OCI-LY1 (cell line): ENCODE results near the gene MAP1A.

Source experiments
- H2AFZ ChIP-seq: fragments of 200-600 bp; sonication (generic), shearing (Covaris generic); 2 replicates; pipeline ENCODE4 v1.6.0; 2014; ENCODE audit warnings: antibody characterized with exemption, mild to moderate bottlenecking, low read length
- H3F3A ChIP-seq: fragments of 200-600 bp; sonication (generic), shearing (Covaris generic); 2 replicates; pipeline ENCODE4 v1.6.0; 2014; ENCODE audit warnings: mild to moderate bottlenecking, antibody characterized with exemption, low read length, moderate library complexity; ENCODE audit not compliant: insufficient read depth
- H3K27ac ChIP-seq: fragments of 200-600 bp; sonication (generic); 2 replicates; pipeline ENCODE4 v1.5.1; 2014; ENCODE audit warnings: low read length, mixed run types, mild to moderate bottlenecking, low read depth; ENCODE audit not compliant: poor library complexity, severe bottlenecking
- H3K27me3 ChIP-seq: fragments of 200-600 bp; sonication (generic); 2 replicates; pipeline ENCODE4 v1.6.0; 2014; ENCODE audit warnings: antibody characterized with exemption, mild to moderate bottlenecking, low read length, moderate library complexity; ENCODE audit not compliant: insufficient read depth
- H3K36me3 ChIP-seq: fragments of 200-600 bp; sonication (generic); 2 replicates; pipeline ENCODE4 v1.6.1; 2014; ENCODE audit warnings: mild to moderate bottlenecking, antibody characterized with exemption, low read length, moderate library complexity, mixed read lengths; ENCODE audit not compliant: insufficient read depth
- H3K4me1 ChIP-seq: fragments of 200-600 bp; sonication (generic); 2 replicates; pipeline ENCODE4 v1.5.1; 2014; ENCODE audit warnings: mild to moderate bottlenecking, low read length, moderate library complexity; ENCODE audit not compliant: insufficient read depth, severe bottlenecking
- H3K4me2 ChIP-seq: fragments of 200-600 bp; sonication (generic), shearing (Covaris generic); 2 replicates; pipeline ENCODE4 v1.6.1; 2014; ENCODE audit warnings: low read length
- H3K4me3 ChIP-seq: fragments of 200-600 bp; sonication (generic); 2 replicates; pipeline ENCODE4 v1.5.1; 2014; ENCODE audit warnings: low read length, low read depth, mild to moderate bottlenecking, mixed read lengths; ENCODE audit not compliant: poor library complexity, severe bottlenecking
- H3K79me2 ChIP-seq: fragments of 200-600 bp; shearing (Covaris generic); 2 replicates; pipeline ENCODE4 v1.6.1; 2016; ENCODE audit warnings: mixed run types, low read length, mixed read lengths; ENCODE audit not compliant: insufficient read depth
- H3K9ac ChIP-seq: fragments of 200-600 bp; sonication (generic), shearing (Covaris generic); 2 replicates; pipeline ENCODE4 v1.6.1; 2014; ENCODE audit warnings: mild to moderate bottlenecking, low read length, mixed read lengths
- H3K9me2 ChIP-seq: fragments of 200-600 bp; sonication (generic), shearing (Covaris generic); 2 replicates; pipeline ENCODE4 v1.6.1; 2014; ENCODE audit warnings: low read depth, mild to moderate bottlenecking, low read length, mixed read lengths
- H3K9me3 ChIP-seq: fragments of 200-600 bp; shearing (Covaris generic); 2 replicates; pipeline ENCODE4 v1.6.1; 2014; ENCODE audit warnings: low read length, mixed read lengths
- H4K20me1 ChIP-seq: fragments of 200-600 bp; sonication (generic), shearing (Covaris generic); 2 replicates; pipeline ENCODE4 v1.6.0; 2016; ENCODE audit warnings: mild to moderate bottlenecking, low read length; ENCODE audit not compliant: insufficient read depth
- EZH2 ChIP-seq: fragments of 200-600 bp; sonication (generic), shearing (Covaris generic); IDR thresholded peaks from 2 replicates; pipeline ENCODE4 v1.8.0; 2017; ENCODE audit warnings: borderline replicate concordance, mixed run types, mild to moderate bottlenecking, antibody characterized with exemption, low read length, moderate library complexity, mixed read lengths
- TF ChIP-seq, protein P1 (sequence below): fragments of 200-600 bp; sonication (generic), shearing (Covaris generic); IDR thresholded peaks from 2 replicates; pipeline ENCODE4 v1.5.1; 2017; ENCODE audit warnings: mild to moderate bottlenecking, antibody characterized with exemption, low read length, moderate library complexity, mixed read lengths

Gene MAP1A

DNA sequence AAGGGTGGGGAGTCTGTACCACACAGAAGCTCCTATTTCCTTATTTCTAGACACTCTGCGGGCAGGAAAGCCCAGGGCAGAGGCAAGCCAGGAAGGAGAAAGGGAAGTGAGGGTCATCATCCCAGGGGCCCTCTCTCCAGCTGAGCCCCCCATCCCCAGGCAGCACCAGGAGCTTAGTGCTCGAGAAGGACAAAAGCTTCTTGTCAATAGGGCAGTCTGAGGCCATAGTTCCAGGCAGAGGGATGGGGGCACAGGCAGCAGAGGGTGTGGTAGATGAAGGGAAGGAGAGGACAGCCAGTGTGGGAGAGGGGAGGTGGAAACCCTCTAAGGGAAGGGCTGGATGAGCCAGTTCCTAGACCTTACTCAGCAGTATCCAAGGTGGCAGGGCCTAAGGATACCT lies 2.7 kb downstream of the MAP1A start:
- H3K27me3 ChIP-seq, result no peaks in the 10 kb centered on the region
- no peak overlapping the region for H3K27ac ChIP-seq

DNA sequence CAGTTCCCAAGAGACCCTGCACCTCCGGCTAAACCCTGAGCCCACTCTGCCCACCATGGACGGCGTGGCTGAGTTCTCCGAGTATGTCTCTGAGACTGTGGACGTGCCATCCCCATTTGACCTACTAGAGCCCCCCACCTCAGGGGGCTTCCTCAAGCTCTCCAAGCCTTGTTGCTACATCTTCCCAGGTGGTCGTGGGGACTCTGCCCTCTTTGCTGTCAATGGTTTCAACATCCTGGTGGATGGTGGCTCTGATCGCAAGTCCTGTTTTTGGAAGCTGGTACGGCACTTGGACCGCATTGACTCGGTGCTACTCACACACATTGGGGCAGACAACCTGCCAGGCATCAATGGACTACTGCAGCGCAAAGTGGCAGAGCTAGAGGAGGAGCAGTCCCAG lies 4.0 kb downstream of the MAP1A start:
- Histone ChIP-seq H3K79me2 (no peaks in the 10 kb centered on the region), H3K27me3 (no peaks in the 10 kb centered on the region), H3K9me2 (no peaks in the 10 kb centered on the region), H3K27ac (no peak overlapping the region), H3K36me3 (peaks cover 16% of the 10 kb centered on the region; the same call in 1 of the 2 replicates), H3K9me3 (no peaks in the 10 kb centered on the region), H3K4me2 (no peak overlapping the region), H3K9ac (no peak overlapping the region), H3K4me1 (peaks cover 28% of the 10 kb centered on the region), H2AFZ (no peak overlapping the region), H4K20me1 (no peaks in the 10 kb centered on the region), H3F3A (no peaks in the 10 kb centered on the region), H3K4me3 (no peak overlapping the region)
- no peak for TF ChIP-seq EZH2
- TF ChIP-seq, protein P1, sequence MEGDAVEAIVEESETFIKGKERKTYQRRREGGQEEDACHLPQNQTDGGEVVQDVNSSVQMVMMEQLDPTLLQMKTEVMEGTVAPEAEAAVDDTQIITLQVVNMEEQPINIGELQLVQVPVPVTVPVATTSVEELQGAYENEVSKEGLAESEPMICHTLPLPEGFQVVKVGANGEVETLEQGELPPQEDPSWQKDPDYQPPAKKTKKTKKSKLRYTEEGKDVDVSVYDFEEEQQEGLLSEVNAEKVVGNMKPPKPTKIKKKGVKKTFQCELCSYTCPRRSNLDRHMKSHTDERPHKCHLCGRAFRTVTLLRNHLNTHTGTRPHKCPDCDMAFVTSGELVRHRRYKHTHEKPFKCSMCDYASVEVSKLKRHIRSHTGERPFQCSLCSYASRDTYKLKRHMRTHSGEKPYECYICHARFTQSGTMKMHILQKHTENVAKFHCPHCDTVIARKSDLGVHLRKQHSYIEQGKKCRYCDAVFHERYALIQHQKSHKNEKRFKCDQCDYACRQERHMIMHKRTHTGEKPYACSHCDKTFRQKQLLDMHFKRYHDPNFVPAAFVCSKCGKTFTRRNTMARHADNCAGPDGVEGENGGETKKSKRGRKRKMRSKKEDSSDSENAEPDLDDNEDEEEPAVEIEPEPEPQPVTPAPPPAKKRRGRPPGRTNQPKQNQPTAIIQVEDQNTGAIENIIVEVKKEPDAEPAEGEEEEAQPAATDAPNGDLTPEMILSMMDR, result no peak

More for the DNA sequence above, 2.7 kb downstream of the MAP1A start:
- no peak overlapping the region for H3K9ac ChIP-seq
- peaks cover 16% of the 10 kb centered on the region; the same call in 1 of the 2 replicates for H3K36me3 ChIP-seq
- TF ChIP-seq, protein P1, result no peak
- no peaks in the 10 kb centered on the region for H3K9me2 ChIP-seq
- no peaks in the 10 kb centered on the region for H3K9me3 ChIP-seq
- no peaks in the 10 kb centered on the region for H4K20me1 ChIP-seq
- H3K79me2 ChIP-seq, result no peaks in the 10 kb centered on the region
- H3K4me2 ChIP-seq, result no peak overlapping the region
- peaks cover 38% of the 10 kb centered on the region for H3K4me1 ChIP-seq
- no peak overlapping the region for H2AFZ ChIP-seq
- H3F3A ChIP-seq, result no peaks in the 10 kb centered on the region
- H3K4me3 ChIP-seq, result no peak overlapping the region

DNA sequence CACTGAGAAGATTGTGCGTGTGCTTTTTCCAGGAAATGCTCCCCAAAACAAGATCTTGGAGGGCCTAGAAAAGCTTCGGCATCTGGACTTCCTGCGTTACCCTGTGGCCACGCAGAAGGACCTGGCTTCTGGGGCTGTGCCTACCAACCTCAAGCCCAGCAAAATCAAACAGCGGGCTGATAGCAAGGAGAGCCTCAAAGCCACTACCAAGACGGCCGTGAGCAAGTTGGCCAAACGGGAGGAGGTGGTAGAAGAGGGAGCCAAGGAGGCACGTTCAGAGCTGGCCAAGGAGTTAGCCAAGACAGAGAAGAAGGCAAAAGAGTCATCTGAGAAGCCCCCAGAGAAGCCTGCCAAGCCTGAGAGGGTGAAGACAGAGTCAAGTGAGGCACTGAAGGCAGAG lies 4.8 kb downstream of the MAP1A start:
- Histone ChIP-seq H3K9me3 (no peaks in the 10 kb centered on the region), H3K36me3 (peaks cover 16% of the 10 kb centered on the region; the same call in 1 of the 2 replicates), H3K9me2 (no peaks in the 10 kb centered on the region), H3K4me2 (no peak overlapping the region), H3K27ac (no peak overlapping the region), H3K4me1 (peaks cover 19% of the 10 kb centered on the region), H2AFZ (no peak overlapping the region), H3K79me2 (no peaks in the 10 kb centered on the region), H3K27me3 (no peaks in the 10 kb centered on the region), H4K20me1 (no peaks in the 10 kb centered on the region), H3F3A (no peaks in the 10 kb centered on the region), H3K9ac (no peak overlapping the region), H3K4me3 (no peak overlapping the region)
- TF ChIP-seq EZH2, result no peak
- TF ChIP-seq, protein P1, result no peak
